Mononuclear cell (primary cell): ENCODE results near the gene EFCAB12. TPM values are rescaled to one million over a fixed set of nuclear protein-coding genes. Genes with fewer than 3 reads are reported as not detected.

Source experiments
- H3K27me3 ChIP-seq: 2 replicates; pipeline ENCODE4 v1.6.0; 2011; ENCODE audit warnings: low read length, control low read depth; ENCODE audit not compliant: insufficient read depth
- H3K4me1 ChIP-seq: 2 replicates; pipeline ENCODE4 v1.5.1; 2011; ENCODE audit warnings: mild to moderate bottlenecking, low read length, control low read depth; ENCODE audit not compliant: insufficient read depth
- H3K4me3 ChIP-seq: 2 replicates; pipeline ENCODE4 v1.5.1; 2011; ENCODE audit warnings: mild to moderate bottlenecking, low read length, moderate library complexity
- H3K9me3 ChIP-seq: 2 replicates; pipeline ENCODE4 v1.5.1; 2011; ENCODE audit warnings: low read depth, mild to moderate bottlenecking, control low read depth, low read length
- total RNA-seq: library from RNA; depleted of rRNA; stranded (reverse); fragments of >200 nt; gene quantifications from one replicate; pipeline ENCODE4 v1.2.3, GENCODE V29; 2012

EFCAB12 gene
- total RNA-seq, 1 donor = 1.4 TPM

DNA sequence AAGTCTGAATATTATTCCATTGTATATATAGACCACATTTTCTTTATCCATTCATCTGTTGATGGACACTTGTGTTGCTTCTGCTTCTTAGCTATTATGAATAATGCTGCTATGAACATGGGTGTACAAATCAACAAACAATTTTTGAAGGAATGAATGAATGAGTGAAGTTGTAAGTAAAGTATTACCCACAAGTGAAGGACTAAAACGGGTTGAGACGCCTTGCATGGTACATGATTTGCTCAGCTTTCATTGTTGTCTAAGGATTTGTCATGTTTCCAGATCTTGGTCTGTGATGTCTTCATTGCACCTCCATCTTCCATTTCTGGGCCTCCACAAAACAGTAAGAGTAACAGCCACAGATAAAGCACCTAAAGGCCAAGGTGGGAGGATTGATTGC is 32.1 kb upstream of the EFCAB12 start:
- H3K27me3 ChIP-seq = no peaks in the 10 kb centered on the region
- no peaks in the 10 kb centered on the region for H3K9me3 ChIP-seq
- no peak overlapping the region for H3K4me3 ChIP-seq

DNA sequence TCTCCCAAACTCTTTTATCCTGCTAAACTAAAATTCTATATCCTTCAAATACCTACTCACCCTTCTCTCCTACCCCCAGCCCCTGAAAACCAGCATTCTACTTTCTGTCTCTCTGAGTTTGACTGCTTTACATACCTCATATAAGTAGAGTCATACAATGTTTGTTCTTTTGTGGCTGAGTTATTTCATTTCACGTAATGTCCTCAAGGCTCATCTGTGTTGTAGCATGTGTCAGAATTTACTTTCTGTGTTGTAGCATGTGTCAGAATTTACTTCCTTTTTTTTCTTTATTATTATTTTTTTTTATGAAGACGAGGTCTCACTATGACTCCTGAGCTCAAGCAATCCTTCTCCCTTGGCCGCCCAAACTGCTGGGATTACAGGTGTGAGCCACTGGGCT is 31.7 kb upstream of the EFCAB12 start:
- Histone ChIP-seq H3K4me1 (no peaks in the 10 kb centered on the region), H3K27me3 (no peaks in the 10 kb centered on the region), H3K4me3 (no peak overlapping the region), H3K9me3 (no peaks in the 10 kb centered on the region)

More for the DNA sequence above, 32.1 kb upstream of the EFCAB12 start:
- H3K4me1 ChIP-seq = no peaks in the 10 kb centered on the region

DNA sequence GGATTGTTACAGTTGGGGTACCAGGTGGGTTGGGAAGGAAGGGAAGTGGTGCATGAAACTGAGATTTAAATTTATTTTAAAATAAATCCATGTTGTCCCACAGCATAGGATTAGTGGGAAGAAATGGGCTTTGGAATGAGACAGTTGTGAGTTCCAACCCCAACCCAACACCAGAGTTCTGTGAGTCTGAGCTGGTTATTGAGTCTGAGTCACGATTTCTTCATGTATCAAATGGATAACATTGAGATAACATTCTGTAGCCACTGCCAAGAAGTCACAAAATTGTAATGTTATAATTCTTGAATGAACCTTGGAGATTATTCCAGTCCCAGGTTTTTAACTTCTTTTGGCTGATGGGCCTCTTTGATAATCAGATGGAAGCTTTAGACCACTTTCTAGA is 25.3 kb upstream of the EFCAB12 start:
- Histone ChIP-seq H3K27me3 (no peaks in the 10 kb centered on the region), H3K4me3 (no peak overlapping the region), H3K4me1 (no peaks in the 10 kb centered on the region), H3K9me3 (no peaks in the 10 kb centered on the region)

DNA sequence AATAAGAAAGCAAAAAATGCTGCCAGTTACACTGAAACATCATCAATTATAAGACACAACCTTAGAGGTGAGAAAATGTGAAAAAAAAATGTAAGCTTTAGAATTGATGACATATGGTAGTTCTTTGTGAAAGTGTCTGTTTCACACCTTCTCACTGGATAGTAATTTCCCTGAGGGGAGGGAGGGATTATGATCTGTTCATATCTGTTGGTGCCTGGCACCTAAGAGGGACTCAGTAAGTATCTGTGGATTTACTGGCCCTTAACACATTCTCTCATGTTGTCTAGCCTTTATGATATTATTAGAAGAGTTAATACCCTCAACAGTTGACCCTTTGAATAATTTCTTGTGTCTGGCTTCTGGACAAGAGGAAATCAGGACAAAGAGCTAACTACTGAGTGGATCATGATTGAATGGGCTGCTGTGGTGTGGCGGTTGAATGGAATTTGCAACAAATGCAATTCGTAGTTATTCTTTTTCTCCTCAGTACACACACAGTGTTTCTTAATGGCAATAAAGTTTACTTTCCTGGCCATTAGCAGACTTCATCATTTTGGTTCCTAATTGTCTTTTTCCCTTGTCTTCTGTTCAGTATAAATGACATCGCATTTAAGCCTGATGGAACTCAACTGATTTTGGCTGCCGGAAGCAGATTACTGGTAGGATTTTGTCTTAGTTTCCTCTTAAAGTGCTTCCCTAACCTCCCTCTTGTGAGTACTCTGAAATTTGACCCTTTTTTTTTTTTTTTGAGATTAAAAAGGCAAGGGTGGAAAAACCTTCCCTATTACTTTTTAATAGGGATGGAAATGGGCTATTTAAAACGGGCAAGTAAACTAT is 21.1 kb upstream of the EFCAB12 start:
- no peaks in the 10 kb centered on the region for H3K27me3 ChIP-seq
- no peak overlapping the region for H3K4me3 ChIP-seq
- H3K4me1 ChIP-seq = peaks cover 7% of the 10 kb centered on the region
- H3K9me3 ChIP-seq = no peaks in the 10 kb centered on the region

DNA sequence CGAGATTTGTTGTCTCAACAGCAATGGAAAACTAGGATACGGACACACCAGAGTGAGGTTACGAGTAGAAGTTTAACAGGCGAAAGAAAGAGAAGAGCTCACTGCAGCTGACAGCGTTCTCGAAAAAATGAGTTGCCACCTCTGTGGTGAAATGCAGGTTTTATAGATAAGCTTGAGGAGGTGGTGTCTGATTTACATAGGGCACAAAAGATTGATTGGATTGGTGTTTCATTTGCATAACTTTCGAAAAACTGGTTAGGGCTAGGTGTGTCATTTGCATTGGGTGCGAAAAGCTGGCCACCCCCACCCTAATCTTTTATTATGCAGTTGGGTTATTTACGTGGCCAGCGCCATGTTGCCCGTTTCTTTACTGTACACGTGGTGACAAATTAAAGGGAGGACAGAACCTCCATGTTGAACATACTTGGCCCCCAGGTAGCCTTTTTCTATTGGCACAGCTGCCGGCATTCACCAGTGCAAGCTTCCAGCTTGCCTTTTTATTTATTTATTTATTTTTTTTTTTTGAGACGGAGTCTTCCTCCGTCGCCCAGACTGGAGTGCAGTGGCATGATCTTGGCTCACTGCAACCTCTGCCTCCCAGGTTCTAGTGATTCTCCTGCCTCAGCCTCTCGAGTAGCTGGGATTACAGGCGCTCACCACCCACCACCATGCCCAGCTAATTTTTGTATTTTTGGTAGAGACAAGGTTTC is 19.9 kb upstream of the EFCAB12 start:
- H3K4me3 ChIP-seq = no peak overlapping the region
- peaks cover 15% of the 10 kb centered on the region for H3K4me1 ChIP-seq
- H3K9me3 ChIP-seq = no peaks in the 10 kb centered on the region
- no peaks in the 10 kb centered on the region for H3K27me3 ChIP-seq

DNA sequence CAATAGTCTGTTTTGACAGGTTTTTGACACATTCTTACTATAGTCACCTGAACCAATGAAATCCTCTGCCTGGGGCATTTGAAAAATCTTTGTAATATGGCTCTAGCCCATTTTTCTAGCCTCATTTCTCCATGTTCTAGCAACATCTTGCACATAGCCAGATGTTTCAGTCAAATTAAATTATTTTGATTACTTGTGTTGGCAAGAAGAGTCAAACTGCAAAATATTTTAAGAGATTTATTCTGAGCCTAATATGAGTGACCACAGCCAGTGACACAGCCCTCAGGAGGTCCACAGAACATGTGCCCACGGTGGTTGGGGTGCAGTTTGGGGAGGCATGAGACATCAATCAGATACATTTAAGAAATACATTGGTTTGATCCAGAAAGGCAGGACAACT is 18.5 kb upstream of the EFCAB12 start:
- H3K9me3 ChIP-seq = no peaks in the 10 kb centered on the region
- H3K4me1 ChIP-seq = peaks cover 27% of the 10 kb centered on the region
- no peak overlapping the region for H3K4me3 ChIP-seq
- no peaks in the 10 kb centered on the region for H3K27me3 ChIP-seq

DNA sequence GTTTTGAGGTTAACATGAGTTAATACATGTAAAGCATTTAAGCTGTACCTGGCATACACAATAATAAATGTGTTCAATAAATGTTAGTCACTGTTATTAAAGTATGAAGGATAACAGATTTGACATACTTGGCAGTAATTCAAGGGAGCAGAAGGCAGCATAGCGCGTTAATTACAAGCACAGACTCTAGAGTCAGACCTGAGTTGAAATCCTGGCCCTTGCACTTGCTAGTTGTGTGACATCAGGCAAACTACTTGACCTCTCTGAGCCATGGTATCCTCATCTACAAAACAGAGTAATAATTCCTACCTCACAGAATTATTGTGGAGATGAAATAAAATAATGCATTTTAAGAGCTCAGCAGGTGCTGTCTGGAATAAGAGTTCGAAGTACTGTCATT is 17.0 kb upstream of the EFCAB12 start:
- Histone ChIP-seq H3K4me3 (no peak overlapping the region), H3K4me1 (peaks cover 42% of the 10 kb centered on the region), H3K9me3 (no peaks in the 10 kb centered on the region), H3K27me3 (no peaks in the 10 kb centered on the region)

DNA sequence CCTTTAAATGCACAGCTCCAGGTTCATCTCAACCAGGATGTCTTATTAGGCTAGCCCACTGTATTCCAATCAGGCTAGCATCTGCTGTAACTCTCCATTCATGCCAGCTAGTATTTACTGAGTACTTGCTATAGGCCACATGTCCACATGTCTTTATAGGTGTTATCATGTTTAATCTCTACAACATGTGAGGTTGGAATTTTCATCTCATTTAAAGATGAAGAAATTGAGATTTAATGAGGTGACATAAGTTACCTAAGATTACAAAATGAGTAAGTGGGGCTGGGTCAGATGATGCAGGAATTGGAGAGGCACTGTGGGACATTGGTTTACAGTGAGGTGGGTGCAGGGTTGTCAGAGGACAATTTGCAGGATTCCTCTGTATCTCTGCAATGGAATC is 14.5 kb upstream of the EFCAB12 start:
- Histone ChIP-seq H3K27me3 (no peaks in the 10 kb centered on the region), H3K9me3 (no peaks in the 10 kb centered on the region), H3K4me3 (no peak overlapping the region), H3K4me1 (peaks cover 56% of the 10 kb centered on the region)

DNA sequence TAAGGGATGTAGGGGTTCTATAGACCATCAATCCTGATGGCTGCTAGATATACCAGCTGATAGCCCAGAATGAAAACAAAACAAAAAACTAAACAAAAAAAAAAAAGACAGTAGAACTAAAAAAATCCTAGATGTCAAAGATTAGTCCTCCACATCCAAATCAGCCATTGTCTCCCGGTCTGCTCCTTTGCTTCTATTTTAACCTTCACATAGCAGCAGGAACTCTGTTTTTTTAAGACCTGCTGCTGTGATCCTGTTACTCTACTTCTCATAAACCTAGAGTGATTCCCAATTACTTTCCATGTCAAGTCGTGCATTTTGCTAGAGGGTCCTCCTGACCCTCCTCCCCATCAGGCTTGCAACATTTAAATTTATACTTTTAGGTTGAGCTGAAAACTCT is 14.1 kb upstream of the EFCAB12 start:
- Histone ChIP-seq H3K4me3 (no peak overlapping the region), H3K27me3 (no peaks in the 10 kb centered on the region), H3K9me3 (no peaks in the 10 kb centered on the region), H3K4me1 (peaks cover 61% of the 10 kb centered on the region)

DNA sequence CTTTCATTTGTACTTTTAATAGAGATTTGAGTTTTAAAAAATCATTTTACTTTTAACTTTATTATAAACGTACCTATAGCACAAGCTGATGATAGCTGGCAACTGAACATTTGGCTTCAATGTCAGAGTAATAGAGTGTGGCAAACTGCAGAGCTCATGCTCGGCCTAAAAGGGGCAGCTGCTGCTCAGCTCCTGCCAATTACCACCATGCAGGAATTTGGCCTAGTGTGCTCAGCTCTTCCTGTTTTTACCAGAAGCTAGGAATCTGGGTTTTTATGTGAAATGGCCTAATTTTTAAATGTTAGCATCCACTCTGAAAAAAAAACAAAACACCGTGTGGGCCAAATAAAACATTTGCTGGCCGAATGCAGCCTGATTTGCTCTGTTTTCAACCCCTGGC is 13.3 kb upstream of the EFCAB12 start:
- Histone ChIP-seq H3K9me3 (no peaks in the 10 kb centered on the region), H3K4me3 (no peak overlapping the region), H3K4me1 (peaks cover 65% of the 10 kb centered on the region), H3K27me3 (no peaks in the 10 kb centered on the region)

DNA sequence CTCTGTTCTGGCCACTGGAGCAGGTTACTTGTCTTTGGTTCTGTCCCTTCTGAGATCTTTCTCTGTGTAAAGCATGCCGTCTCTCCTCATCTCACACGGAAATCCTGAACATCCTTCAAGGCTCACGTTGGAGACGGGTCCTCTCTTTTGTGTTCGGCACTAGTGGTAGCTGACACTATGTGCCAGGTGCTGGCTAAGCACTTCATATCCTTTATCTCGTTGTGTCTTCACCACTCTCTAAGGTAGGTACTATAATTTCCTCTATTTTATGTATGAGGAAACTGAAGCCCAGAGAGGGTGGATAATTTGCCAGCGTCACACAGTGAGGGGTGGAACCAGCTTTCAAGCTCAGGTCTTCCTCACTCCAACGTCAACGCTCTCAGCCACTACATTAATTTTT is 12.8 kb upstream of the EFCAB12 start:
- Histone ChIP-seq H3K4me1 (peaks cover 71% of the 10 kb centered on the region), H3K9me3 (no peaks in the 10 kb centered on the region), H3K4me3 (no peak overlapping the region), H3K27me3 (no peaks in the 10 kb centered on the region)

DNA sequence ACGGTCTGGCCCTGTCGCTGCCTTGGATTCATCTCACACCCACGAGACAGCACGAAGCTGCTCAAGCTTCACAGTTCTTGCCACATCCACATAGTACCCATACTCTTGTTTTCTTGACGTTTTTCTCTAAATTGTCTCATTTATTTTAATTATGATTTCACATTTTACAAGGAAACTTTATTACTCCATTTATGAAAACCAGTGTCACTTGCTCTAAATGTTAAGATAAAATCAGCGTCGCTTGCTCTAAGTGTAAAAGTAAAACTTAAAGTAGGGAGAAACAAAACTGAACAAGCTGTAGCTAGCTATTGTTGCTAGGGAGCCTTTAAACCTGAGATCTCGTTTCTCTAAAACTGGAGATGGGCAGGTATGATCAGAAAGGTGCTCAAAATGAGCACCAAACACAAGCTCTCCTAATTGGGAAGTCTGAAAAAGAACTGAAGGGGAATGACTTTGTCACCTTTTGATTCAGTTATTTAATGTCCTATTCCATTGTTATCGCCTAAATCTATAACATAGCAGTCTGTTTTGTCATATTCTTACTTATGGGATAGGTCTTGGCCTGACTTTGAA is 12.3 kb upstream of the EFCAB12 start:
- Histone ChIP-seq H3K4me1 (peaks cover 75% of the 10 kb centered on the region), H3K9me3 (no peaks in the 10 kb centered on the region), H3K27me3 (no peaks in the 10 kb centered on the region), H3K4me3 (peak overlapping the region; percentile 97)

DNA sequence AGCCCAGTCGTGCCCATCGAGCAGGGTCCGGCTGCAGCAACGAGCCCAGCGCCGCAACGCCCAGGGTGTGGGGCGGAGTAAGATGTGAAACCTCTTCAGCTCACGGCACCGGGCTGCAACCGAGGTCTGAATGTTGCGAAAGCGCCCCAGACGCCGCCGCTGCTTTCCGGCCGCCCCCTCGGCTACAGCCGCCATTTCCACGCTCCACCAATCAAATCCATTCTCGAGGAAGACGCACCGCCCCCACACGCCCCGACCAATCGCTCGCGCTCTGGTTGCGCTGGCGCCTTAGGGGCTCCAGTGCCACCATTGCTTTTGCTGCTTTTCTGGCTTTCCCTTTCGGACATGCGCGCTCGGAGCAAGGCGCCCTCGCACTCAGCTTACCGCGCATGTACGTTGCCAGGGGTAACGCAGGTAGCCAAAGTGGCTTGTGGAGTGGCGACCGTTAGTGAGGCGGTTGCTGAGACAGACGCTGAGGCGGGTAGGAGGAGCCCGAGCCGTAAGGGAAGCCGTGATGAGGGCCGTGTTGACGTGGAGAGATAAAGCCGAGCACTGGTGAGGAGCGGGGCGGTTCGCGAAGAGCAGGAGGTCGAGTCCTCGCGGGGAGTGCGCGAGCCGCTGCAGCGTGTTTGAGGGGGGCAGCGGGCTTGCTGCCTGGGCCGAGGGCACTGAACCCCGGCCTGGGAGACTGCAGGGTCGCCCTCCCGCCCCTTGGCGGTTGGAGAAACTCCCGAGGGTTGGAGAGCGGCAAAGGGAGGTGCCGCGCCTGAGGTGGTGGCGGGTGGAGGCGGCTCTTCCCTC is 11.6 kb upstream of the EFCAB12 start, which contains the start of the genes IFT122 and MBD4:
Gene IFT122 (plus strand): TSS at position 408 of the 801 bp plus-strand sequence. CDS start 107 bp downstream, at position 515.
Gene MBD4 (minus strand): TSS at position 132 of the 801 bp plus-strand sequence. CDS start 115 bp downstream, at position 17.
- Histone ChIP-seq H3K9me3 (no peaks in the 10 kb centered on the region), H3K27me3 (no peaks in the 10 kb centered on the region), H3K4me1 (peaks cover 78% of the 10 kb centered on the region), H3K4me3 (peak within 1 kb of the TSS; percentile 97)

DNA sequence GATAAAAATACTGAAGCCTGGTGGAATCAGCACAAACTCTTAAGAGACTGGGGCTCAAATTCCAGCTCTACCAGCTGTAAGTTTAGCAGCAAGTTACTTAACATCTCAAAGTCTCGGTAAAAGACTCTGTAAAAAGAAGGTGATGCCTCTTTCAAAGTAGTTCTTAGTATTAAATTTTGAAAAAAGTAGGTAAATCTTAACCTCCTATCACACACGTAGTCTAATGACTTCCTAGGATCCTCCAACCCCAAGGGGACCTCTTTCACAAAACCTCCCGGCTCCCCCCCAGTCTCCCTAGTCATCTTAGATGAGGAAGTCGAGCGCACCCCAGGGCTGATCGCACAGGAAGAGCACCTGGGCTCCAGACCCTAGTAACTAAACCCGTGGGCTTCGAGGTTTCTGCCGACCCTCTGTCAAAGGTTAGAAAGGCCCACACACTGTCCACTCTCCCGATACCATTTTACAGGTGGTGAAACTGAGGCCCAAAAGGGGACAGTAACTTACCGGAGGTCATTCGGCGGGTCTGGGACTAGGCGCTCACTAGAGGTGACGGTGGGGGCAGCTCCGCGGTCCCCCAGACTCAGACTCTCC is 10.9 kb upstream of the EFCAB12 start:
- peaks cover 73% of the 10 kb centered on the region for H3K4me1 ChIP-seq
- H3K27me3 ChIP-seq = no peaks in the 10 kb centered on the region
- H3K9me3 ChIP-seq = no peaks in the 10 kb centered on the region
- peak overlapping the region; percentile 97 for H3K4me3 ChIP-seq
